DOHH2 (cell line): ENCODE results near the gene SLC12A2.

Experiments
- H3F3A ChIP-seq: fragments of 200-600 bp; sonication (generic), shearing (Covaris generic); 2 replicates; pipeline ENCODE4 v1.6.0; 2016; ENCODE audit warnings: antibody characterized with exemption, mild to moderate bottlenecking; ENCODE audit not compliant: control insufficient read depth, insufficient read depth
- H3K27ac ChIP-seq: fragments of 200-600 bp; sonication (generic); 2 replicates; pipeline ENCODE4 v1.5.1; 2014; ENCODE audit warnings: low read depth, mild to moderate bottlenecking, low read length, moderate library complexity
- H3K27me3 ChIP-seq: fragments of 200-600 bp; sonication (generic); 2 replicates; pipeline ENCODE4 v1.6.1; 2014; ENCODE audit warnings: mild to moderate bottlenecking, low read length, mixed read lengths; ENCODE audit not compliant: control insufficient read depth
- H3K36me3 ChIP-seq: fragments of 200-600 bp; sonication (generic); 2 replicates; pipeline ENCODE4 v1.6.1; 2014; ENCODE audit warnings: mild to moderate bottlenecking, low read length, moderate library complexity, mixed read lengths; ENCODE audit not compliant: control insufficient read depth
- H3K4me1 ChIP-seq: fragments of 200-600 bp; sonication (generic); 2 replicates; pipeline ENCODE4 v1.6.1; 2014; ENCODE audit warnings: mild to moderate bottlenecking, low read length, mixed read lengths; ENCODE audit not compliant: control insufficient read depth
- H3K4me2 ChIP-seq: fragments of 200-600 bp; sonication (generic); 2 replicates; pipeline ENCODE4 v1.6.0; 2014; ENCODE audit warnings: mild to moderate bottlenecking, low read length, moderate library complexity
- H3K4me3 ChIP-seq: fragments of 200-600 bp; sonication (generic); 2 replicates; pipeline ENCODE4 v1.5.1; 2014; ENCODE audit warnings: mild to moderate bottlenecking, low read length, mixed read lengths
- H3K79me2 ChIP-seq: fragments of 200-600 bp; sonication (generic); 2 replicates; pipeline ENCODE4 v1.6.1; 2014; ENCODE audit warnings: mild to moderate bottlenecking, low read length, mixed read lengths; ENCODE audit not compliant: control insufficient read depth
- H3K9me2 ChIP-seq: fragments of 200-600 bp; sonication (generic); replicated peaks from 2 replicates; pipeline ENCODE4 v1.6.1; 2014; ENCODE audit warnings: mild to moderate bottlenecking, low read length, mixed read lengths; ENCODE audit not compliant: control insufficient read depth
- H3K9me3 ChIP-seq: fragments of 200-600 bp; sonication (generic); 2 replicates; pipeline ENCODE4 v1.6.1; 2014; ENCODE audit warnings: antibody characterized with exemption, low read length, mixed read lengths; ENCODE audit not compliant: control insufficient read depth, insufficient read depth
- H4K20me1 ChIP-seq: fragments of 200-600 bp; sonication (generic); 2 replicates; pipeline ENCODE4 v1.6.0; 2014; ENCODE audit warnings: low read depth, mild to moderate bottlenecking, antibody characterized with exemption, low read length, moderate library complexity; ENCODE audit not compliant: control insufficient read depth, insufficient read depth
- CTCF ChIP-seq: fragments of 200-600 bp; sonication (generic); IDR thresholded peaks from one replicate; pipeline ENCODE4 v1.5.1; 2014; ENCODE audit warnings: antibody characterized with exemption, mild to moderate bottlenecking, low read depth, low read length; ENCODE audit not compliant: poor library complexity, severe bottlenecking
- EZH2phosphoT487 ChIP-seq: fragments of 200-600 bp; sonication (generic); IDR thresholded peaks from 2 replicates; pipeline ENCODE4 v1.6.1; 2017; ENCODE audit warnings: borderline replicate concordance, mild to moderate bottlenecking, antibody characterized with exemption, low read length, moderate library complexity, mixed read lengths

Gene SLC12A2

GRCh38 chr5:128208436-128208835 is 124.9 kb downstream of the SLC12A2 start:
- Histone ChIP-seq H3F3A (no peaks in the 10 kb centered on the region), H3K4me1 (no peaks in the 10 kb centered on the region), H3K4me2 (no peak overlapping the region), H3K9me2 (no peaks in the 10 kb centered on the region), H3K79me2 (no peaks in the 10 kb centered on the region), H4K20me1 (no peaks in the 10 kb centered on the region), H3K36me3 (no peaks in the 10 kb centered on the region), H3K9me3 (no peaks in the 10 kb centered on the region), H3K4me3 (no peak overlapping the region), H3K27me3 (no peaks in the 10 kb centered on the region; the same call in 1 of the 2 replicates), H3K27ac (no peak overlapping the region)
- TF ChIP-seq CTCF (no peak), EZH2phosphoT487 (no peak)

GRCh38 chr5:128212191-128212806 is 128.7 kb downstream of the SLC12A2 start:
- H3K79me2 ChIP-seq: no peaks in the 10 kb centered on the region
- H3K4me3 ChIP-seq: no peak overlapping the region
- no peaks in the 10 kb centered on the region for H3K4me1 ChIP-seq
- no peaks in the 10 kb centered on the region for H3K9me3 ChIP-seq
- no peak overlapping the region for H3K4me2 ChIP-seq
- no peaks in the 10 kb centered on the region for H3K9me2 ChIP-seq
- TF ChIP-seq EZH2phosphoT487 (no peak), CTCF (no peak)
- H3F3A ChIP-seq: no peaks in the 10 kb centered on the region
- no peaks in the 10 kb centered on the region; the same call in 1 of the 2 replicates for H3K27me3 ChIP-seq
- H3K36me3 ChIP-seq: no peaks in the 10 kb centered on the region
- H4K20me1 ChIP-seq: no peaks in the 10 kb centered on the region
- no peak overlapping the region for H3K27ac ChIP-seq

GRCh38 chr5:128213340-128213739 is 129.8 kb downstream of the SLC12A2 start:
- Histone ChIP-seq H3K36me3 (no peaks in the 10 kb centered on the region), H3F3A (no peaks in the 10 kb centered on the region), H3K4me3 (no peak overlapping the region), H3K4me1 (no peaks in the 10 kb centered on the region), H3K9me3 (no peaks in the 10 kb centered on the region), H3K9me2 (no peaks in the 10 kb centered on the region), H3K27me3 (no peaks in the 10 kb centered on the region; the same call in 1 of the 2 replicates), H3K79me2 (no peaks in the 10 kb centered on the region), H3K4me2 (no peak overlapping the region), H3K27ac (no peak overlapping the region), H4K20me1 (no peaks in the 10 kb centered on the region)
- TF ChIP-seq CTCF (peak; percentile 75), EZH2phosphoT487 (no peak)
